ENCODE results near the gene ADD3.

ADD3 gene

GRCh38 chr10:110138197-110138812 lies 130.5 kb downstream of the ADD3 start:
- intact Hi-C loops (cut with DNase I), result loop anchor here (2.0 to 10.0 kb wide), 5 partner anchors 69 to 409 kb away; partner anchors contain the start of genes ADD3 and MXI1
- DNase-seq, result no peak

GRCh38 chr10:110141185-110141584 lies 133.4 kb downstream of the ADD3 start:
- intact Hi-C loops (cut with DNase I), result no loop called here
- no peak for DNase-seq

- intact Hi-C loops (cut with DNase I), result no loop called here
- peak in 1 of 10 donors; percentile 20 for DNase-seq
These were observed 134.3 kb downstream of the ADD3 start for GRCh38 chr10:110141871-110142635.

- intact Hi-C loops (cut with DNase I), result no loop called here
- DNase-seq, result no peak
These were observed 135.2 kb downstream of the ADD3 start for GRCh38 chr10:110142965-110143364.

GRCh38 chr10:110144507-110144906 lies 136.7 kb downstream of the ADD3 start:
- no peak for DNase-seq
- intact Hi-C loops (cut with DNase I), result no loop called here

GRCh38 chr10:110147961-110148360 lies 140.2 kb downstream of the ADD3 start:
- intact Hi-C loops (cut with DNase I), result no loop called here
- no peak for DNase-seq

GRCh38 chr10:110149259-110149658 lies 141.5 kb downstream of the ADD3 start:
- intact Hi-C loops (cut with DNase I), result no loop called here
- no peak for DNase-seq

GRCh38 chr10:110150046-110150445 lies 142.3 kb downstream of the ADD3 start:
- intact Hi-C loops (cut with DNase I), result no loop called here
- DNase-seq, result no peak

- no peak for DNase-seq
- intact Hi-C loops (cut with DNase I), result no loop called here
These were observed 143.2 kb downstream of the ADD3 start for GRCh38 chr10:110150981-110151380.

GRCh38 chr10:110151467-110151866 lies 143.7 kb downstream of the ADD3 start:
- no peak for DNase-seq
- intact Hi-C loops (cut with DNase I), result no loop called here

GRCh38 chr10:110151971-110152370 lies 144.2 kb downstream of the ADD3 start:
- DNase-seq, result no peak

GRCh38 chr10:110153396-110153795 lies 145.6 kb downstream of the ADD3 start:
- DNase-seq, result no peak
- intact Hi-C loops (cut with DNase I), result no loop called here

More at GRCh38 chr10:110151971-110152370, 144.2 kb downstream of the ADD3 start:
- intact Hi-C loops (cut with DNase I), result no loop called here

GRCh38 chr10:110156046-110156445 lies 148.3 kb downstream of the ADD3 start:
- DNase-seq, result no peak
- intact Hi-C loops (cut with DNase I), result no loop called here

- DNase-seq, result no peak
- intact Hi-C loops (cut with DNase I), result no loop called here
These were observed 150.5 kb downstream of the ADD3 start for GRCh38 chr10:110158051-110159005.

- intact Hi-C loops (cut with DNase I), result no loop called here
These were observed 152.3 kb downstream of the ADD3 start for GRCh38 chr10:110160081-110160480.

GRCh38 chr10:110160522-110160921 lies 152.7 kb downstream of the ADD3 start:
- intact Hi-C loops (cut with DNase I), result no loop called here

More at GRCh38 chr10:110160081-110160480, 152.3 kb downstream of the ADD3 start:
- no peak for DNase-seq

GRCh38 chr10:110162741-110163145 lies 155.0 kb downstream of the ADD3 start:
- peak in 1 of 10 donors; percentile 40 for DNase-seq
- intact Hi-C loops (cut with DNase I), result no loop called here

More at GRCh38 chr10:110160522-110160921, 152.7 kb downstream of the ADD3 start:
- DNase-seq, result no peak

- DNase-seq, result no peak
- intact Hi-C loops (cut with DNase I), result no loop called here
These were observed 155.5 kb downstream of the ADD3 start for GRCh38 chr10:110163192-110163773.

- DNase-seq, result no peak
These were observed 156.1 kb downstream of the ADD3 start for GRCh38 chr10:110163841-110164240.

GRCh38 chr10:110165239-110165638 lies 157.5 kb downstream of the ADD3 start:
- intact Hi-C loops (cut with DNase I), result no loop called here

More at GRCh38 chr10:110163841-110164240, 156.1 kb downstream of the ADD3 start:
- intact Hi-C loops (cut with DNase I), result no loop called here

More at GRCh38 chr10:110165239-110165638, 157.5 kb downstream of the ADD3 start:
- no peak for DNase-seq

All from posterior cingulate gyrus (tissue), 11 donors.